ENCODE results near the gene CLCN2.

The CLCN2 gene

GRCh38 chr3:184380185-184380626 lies 18.8 kb upstream of the CLCN2 start:
- peak; percentile 11 for DNase-seq

- DNase-seq = no peak
Observed at GRCh38 chr3:184379358-184380184, 18.2 kb upstream of the CLCN2 start, which contains the start of gene CHRD. Gene CHRD (plus strand): TSS chr3:184380054. CDS start chr3:184380319, 265 bp downstream.

- no peak for DNase-seq
Observed at GRCh38 chr3:184378651-184379357, 17.4 kb upstream of the CLCN2 start.

GRCh38 chr3:184377882-184378445 lies 16.6 kb upstream of the CLCN2 start, which contains the start of gene THPO:
Gene THPO (minus strand): TSS chr3:184378207. CDS start chr3:184376259, 1,948 bp downstream.
- no peak for DNase-seq

GRCh38 chr3:184377374-184377773 lies 16.0 kb upstream of the CLCN2 start:
- no peak for DNase-seq

GRCh38 chr3:184375747-184376461 lies 14.5 kb upstream of the CLCN2 start:
- no peak for DNase-seq

- DNase-seq = no peak
Observed at GRCh38 chr3:184373422-184373821, 12.0 kb upstream of the CLCN2 start.

GRCh38 chr3:184372911-184373310 lies 11.5 kb upstream of the CLCN2 start:
- no peak for DNase-seq

- DNase-seq = no peak
Observed at GRCh38 chr3:184372296-184372821, 11.0 kb upstream of the CLCN2 start.

GRCh38 chr3:184371570-184372018 lies 10.2 kb upstream of the CLCN2 start:
- peak; percentile 85 for DNase-seq

- no peak for DNase-seq
Observed at GRCh38 chr3:184368586-184369183, 7.3 kb upstream of the CLCN2 start.

GRCh38 chr3:184368116-184368515 lies 6.7 kb upstream of the CLCN2 start:
- no peak for DNase-seq

GRCh38 chr3:184366619-184367289 lies 5.3 kb upstream of the CLCN2 start:
- DNase-seq = no peak

GRCh38 chr3:184362668-184363546 lies 1.5 kb upstream of the CLCN2 start:
- peak; percentile 99 for DNase-seq

GRCh38 chr3:184361932-184362667 lies 695 bp upstream of the CLCN2 start:
- DNase-seq = peak; percentile 88

- no peak for DNase-seq
Observed at GRCh38 chr3:184360929-184361531, 375 bp downstream of the CLCN2 start.

GRCh38 chr3:184360070-184360928 lies 1.1 kb downstream of the CLCN2 start:
- no peak for DNase-seq

GRCh38 chr3:184359610-184360009 lies 1.8 kb downstream of the CLCN2 start:
- no peak for DNase-seq
